A549 treated with GW870086 at 1 μM for 4 hours (cell line): Measurements from ENCODE around the gene GNB2. TPM values are rescaled to one million over a fixed set of nuclear protein-coding genes. Genes with fewer than 3 reads are reported as not detected.

Experiments used
- total RNA-seq: library from RNA; stranded (reverse); fragments of 200-300 nt; extraction: Qiagen RNA extraction; gene quantifications from 5 replicates; pipeline ENCODE4 v1.2.3, GENCODE V29; 2022; ENCODE audit warnings: low read depth

Gene GNB2
- 178 to 259 TPM (median 248 TPM) in 5 replicates for total RNA-seq

GRCh38 chr7:100673302-100673941 is at the start of gene GNB2:
Gene GNB2, plus strand, starts transcription at chr7:100673740. Its CDS starts 2,526 bp downstream, at chr7:100676266.

GRCh38 chr7:100641463-100641859 is 32.1 kb upstream of the GNB2 start, which contains the start of gene TFR2:
Gene TFR2, minus strand, starts transcription at chr7:100641552. Its CDS starts 43 bp downstream, at chr7:100641509.

GRCh38 chr7:100655908-100656674 is 17.4 kb upstream of the GNB2 start, which contains the start of gene ACTL6B:
Gene ACTL6B, minus strand, starts transcription at chr7:100656448. Its CDS starts 94 bp downstream, at chr7:100656354.

GRCh38 chr7:100694098-100694745 is 20.7 kb downstream of the GNB2 start, which contains the start of gene GIGYF1:
Gene GIGYF1, minus strand, starts transcription at chr7:100694250. Its CDS starts 6,012 bp downstream, at chr7:100688238.

GRCh38 chr7:100705753-100706671 is 32.5 kb downstream of the GNB2 start, which contains the start of gene POP7:
Gene POP7, plus strand, starts transcription at chr7:100706121. Its CDS starts 710 bp downstream, at chr7:100706831.

GRCh38 chr7:100720279-100720670 is 46.7 kb downstream of the GNB2 start, which contains the start of gene EPO:
Gene EPO, plus strand, starts transcription at chr7:100720468. Its CDS starts 513 bp downstream, at chr7:100720981.

Other genes starting within 250 kb of the GNB2 start
- gene ZCWPW1, start 245.0 kb upstream of the GNB2 start, total RNA-seq = 1.1 to 1.6 TPM (median 1.2 TPM) in 5 replicates
- gene MEPCE, start 243.9 kb upstream of the GNB2 start, total RNA-seq = 32.4 to 45.9 TPM (median 39.6 TPM) in 5 replicates
- gene PPP1R35, start 237.2 kb upstream of the GNB2 start, total RNA-seq = 38.1 to 56.4 TPM (median 50.9 TPM) in 5 replicates
- 0.65 to 1.3 TPM (median 0.70 TPM) in 5 replicates for gene SPACDR, start 209.5 kb upstream of the GNB2 start, total RNA-seq
- 37.3 to 47.4 TPM (median 46.6 TPM) in 5 replicates for gene TSC22D4, start 194.5 kb upstream of the GNB2 start, total RNA-seq
- gene NYAP1, start 189.8 kb upstream of the GNB2 start, total RNA-seq = 2.8 to 3.5 TPM (median 3.3 TPM) in 5 replicates
- 16.6 to 27.4 TPM (median 25.2 TPM) in 5 replicates for gene AGFG2, start 134.5 kb upstream of the GNB2 start, total RNA-seq
- 0.24 to 0.64 TPM (median 0.50 TPM) in 5 replicates for gene SAP25, start 99.8 kb upstream of the GNB2 start, total RNA-seq
- gene LRCH4, start 87.6 kb upstream of the GNB2 start, total RNA-seq = 12.2 to 17.6 TPM (median 15.0 TPM) in 5 replicates
- 0.15 to 0.51 TPM (median 0.34 TPM) in 5 replicates for gene FBXO24, start 87.4 kb upstream of the GNB2 start, total RNA-seq
- gene PCOLCE, start 71.4 kb upstream of the GNB2 start, total RNA-seq = 8.2 to 11.8 TPM (median 9.0 TPM) in 5 replicates
- gene MOSPD3, start 61.2 kb upstream of the GNB2 start, total RNA-seq = 18.2 to 22.7 TPM (median 20.0 TPM) in 5 replicates
- 1.9 to 3.3 TPM (median 2.7 TPM) in 5 replicates for gene TFR2, start 32.2 kb upstream of the GNB2 start, total RNA-seq
- not detected in 5 replicates for gene ACTL6B, start 17.3 kb upstream of the GNB2 start, total RNA-seq
- 11.4 to 18.2 TPM (median 17.6 TPM) in 5 replicates for gene GIGYF1, start 20.5 kb downstream of the GNB2 start, total RNA-seq
- 80.2 to 95.5 TPM (median 88.2 TPM) in 5 replicates for gene POP7, start 32.4 kb downstream of the GNB2 start, total RNA-seq
- gene EPO, start 46.7 kb downstream of the GNB2 start, total RNA-seq = 0.09 TPM in 1 of 5 replicates, not detected in the others
- not detected in 5 replicates for gene ZAN, start 59.9 kb downstream of the GNB2 start, total RNA-seq
- 38.5 to 44.1 TPM (median 42.9 TPM) in 5 replicates for gene EPHB4, start 153.8 kb downstream of the GNB2 start, total RNA-seq
- 11.1 to 17.1 TPM (median 15.8 TPM) in 5 replicates for gene SLC12A9, start 179.0 kb downstream of the GNB2 start, total RNA-seq
- gene TRIP6, start 193.6 kb downstream of the GNB2 start, total RNA-seq = 41.9 to 53.9 TPM (median 52.7 TPM) in 5 replicates
- gene SRRT, start 201.4 kb downstream of the GNB2 start, total RNA-seq = 120 to 140 TPM (median 134 TPM) in 5 replicates
- gene UFSP1, start 216.0 kb downstream of the GNB2 start, total RNA-seq = 3.9 to 6.9 TPM (median 5.1 TPM) in 5 replicates
- 2.2 to 3.0 TPM (median 2.8 TPM) in 5 replicates for gene ACHE, start 222.1 kb downstream of the GNB2 start, total RNA-seq